H1 (cell line): ENCODE measurements around the gene RALGDS. TPM values are rescaled to one million over a fixed set of nuclear protein-coding genes. Genes with fewer than 3 reads are reported as not detected.

Experiments used
- KDM4A ChIP-seq: IDR thresholded peaks from one replicate; pipeline ENCODE4 v1.7.1; 2012; ENCODE audit warnings: low read depth, mild to moderate bottlenecking, moderate library complexity, low read length, inconsistent platforms; ENCODE audit not compliant: severe bottlenecking
- KDM5A ChIP-seq: fragments of 200-600 bp; IDR thresholded peaks from 2 replicates; pipeline ENCODE4 v1.7.1; 2012; ENCODE audit warnings: mild to moderate bottlenecking, low read length, inconsistent platforms, mixed read lengths
- MAX ChIP-seq: IDR thresholded peaks from 2 replicates; pipeline ENCODE4 v1.6.1; 2012; ENCODE audit warnings: inconsistent platforms
- POU5F1 ChIP-seq: IDR thresholded peaks from 2 replicates; pipeline ENCODE4 v1.6.1; 2011; ENCODE audit warnings: low read depth, mild to moderate bottlenecking, low read length, moderate library complexity
- SIN3A ChIP-seq, 2 experiments: IDR thresholded peaks in 1 of 2; conservative IDR thresholded peaks in 1 of 2; 2 replicates each; pipeline ENCODE4 v1.6.1; 2011 to 2012; ENCODE audit warnings: low read length in 2 of 2, improper control_type of control experiment in 1 of 2, low read depth in 1 of 2, mild to moderate bottlenecking in 1 of 2
- SIX5 ChIP-seq: IDR thresholded peaks from 2 replicates; pipeline ENCODE4 v1.6.1; 2011; ENCODE audit warnings: mild to moderate bottlenecking, low read depth, low read length
- SP1 ChIP-seq: IDR thresholded peaks from 2 replicates; pipeline ENCODE4 v1.6.1; 2011; ENCODE audit warnings: low read depth, low read length
- YY1 ChIP-seq: IDR thresholded peaks from 2 replicates; pipeline ENCODE4 v1.6.1; 2011; ENCODE audit warnings: low read depth, mild to moderate bottlenecking, low read length
- polyA plus RNA-seq, 7 experiments: library from polyadenylated mRNA; depleted of rRNA in 3 of 7; stranded (reverse) in 5 of 7; unstranded in 2 of 7; fragments of >200 nt in 5 of 7; fragments of 200-250 nt in 2 of 7; gene quantifications; 1 replicate in 5 of 7; 2 replicates in 1 of 7; 4 replicates in 1 of 7; pipeline versions ENCODE4 v1.2.1 to v1.2.3, GENCODE V29; 2011 to 2013; ENCODE audit warnings: missing spikeins in 2 of 7, mixed read lengths in 2 of 7
- total RNA-seq: library from RNA; stranded (reverse); fragmentation: NEBNext Ultra II Directional; extraction: Animal tissue kit (Norgen Biotek cat#: 25700); gene quantifications from 2 replicates; pipeline ENCODE4 v1.2.1, GENCODE V29; 2021

Gene RALGDS
- total and polyA plus RNA-seq, 2 of the 8 experiments (the other 6 are each of a cell fraction or from before 2014, with no cell fraction given): 14.5 to 25.5 TPM

GRCh38 chr9:133117271-133118178, 3.5 kb downstream of the RALGDS start (continued):
- no peak for TF ChIP-seq KDM5A
- no peak for TF ChIP-seq SIX5
- no peak for TF ChIP-seq KDM4A
- no peak for TF ChIP-seq POU5F1
- no peak for TF ChIP-seq SIN3A (conservative IDR thresholded peaks at IDR 0.05 in 1 of 2, IDR thresholded peaks at IDR 0.05 in 1 of 2; ENCODE audit: low read depth in 1 of 2, low read length in 2 of 2)
- TF ChIP-seq SP1: no peak
- TF ChIP-seq YY1: no peak
- no peak for TF ChIP-seq MAX
